DMS79 (cell line): ENCODE results near the gene ASMT.
"Not testable (repeated sequence)": the region's sequence is repeated elsewhere in the genome, so short reads cannot be mapped to it uniquely, and the experiment has no call there.

Experiments used
- DNase-seq: peaks from one replicate; lab custom pipeline; 2025; lab: John Stamatoyannopoulos, UW

ASMT gene

GRCh38 chrX:1598021-1598875, 16.6 kb upstream of the ASMT start:
- no peak for DNase-seq

GRCh38 chrX:1598876-1599790, 15.7 kb upstream of the ASMT start:
- DNase-seq, result no peak

- DNase-seq, result no peak
Observed at GRCh38 chrX:1599791-1600405, 15.0 kb upstream of the ASMT start.

GRCh38 chrX:1600406-1601050, 14.3 kb upstream of the ASMT start:
- DNase-seq, result no peak

GRCh38 chrX:1601051-1601767, 13.7 kb upstream of the ASMT start:
- no peak for DNase-seq

GRCh38 chrX:1601768-1602085, 13.1 kb upstream of the ASMT start:
- no peak for DNase-seq

- no peak for DNase-seq
Observed at GRCh38 chrX:1602299-1602698, 12.6 kb upstream of the ASMT start.

- no peak for DNase-seq
Observed at GRCh38 chrX:1606496-1606895, 8.4 kb upstream of the ASMT start.

GRCh38 chrX:1609311-1609710, 5.5 kb upstream of the ASMT start:
- DNase-seq, result no peak

GRCh38 chrX:1609762-1610161, 5.1 kb upstream of the ASMT start:
- DNase-seq, result no peak

GRCh38 chrX:1610166-1610565, 4.7 kb upstream of the ASMT start:
- DNase-seq, result no peak

GRCh38 chrX:1610736-1611135, 4.1 kb upstream of the ASMT start:
- DNase-seq, result no peak

GRCh38 chrX:1612641-1613286, 2.1 kb upstream of the ASMT start:
- DNase-seq, result no peak

- no peak for DNase-seq
Observed at GRCh38 chrX:1618689-1619088, 3.8 kb downstream of the ASMT start.

- DNase-seq, result no peak
Observed at GRCh38 chrX:1623691-1624090, 8.8 kb downstream of the ASMT start.

- DNase-seq, result not testable (repeated sequence)
Observed at GRCh38 chrX:1624158-1624860, 9.4 kb downstream of the ASMT start.

- DNase-seq, result not testable (repeated sequence)
Observed at GRCh38 chrX:1624861-1625215, 10.0 kb downstream of the ASMT start.

- DNase-seq, result no peak
Observed at GRCh38 chrX:1629244-1629643, 14.4 kb downstream of the ASMT start.

- DNase-seq, result no peak
Observed at GRCh38 chrX:1646009-1646408, 31.1 kb downstream of the ASMT start.

- no peak for DNase-seq
Observed at GRCh38 chrX:1649621-1650020, 34.8 kb downstream of the ASMT start.
